PC-3 (cell line): ENCODE measurements around the gene SYP. TPM values are rescaled to one million over a fixed set of nuclear protein-coding genes. Genes with fewer than 3 reads are reported as not detected.

Experiments used
- ATAC-seq: fragments of 200-7000 bp; cut with Tn5 transposase; 2 replicates; pipeline ENCODE4 v1.9.1; 2020; ENCODE audit warnings: mild to moderate bottlenecking, moderate library complexity
- BruUV-seq: library from RNA; stranded (reverse); fragments of 400-500 nt; replicated peaks from 2 replicates; lab custom pipeline; 2021; lab: Mats Ljungman, UMichigan
- CTCF ChIA-PET: fragments of 300-600 bp; sonication (Branson Sonifier 250); formaldehyde crosslinking; loops from one replicate; lab custom pipeline; 2022; ENCODE audit warnings: antibody characterized with exemption; lab: Charles Lee
- POLR2A ChIA-PET: fragments of 300-600 bp; sonication (Branson Sonifier 250); formaldehyde crosslinking; loops from one replicate; lab custom pipeline; 2022; ENCODE audit warnings: antibody characterized with exemption; ENCODE audit not compliant: unreplicated experiment; lab: Charles Lee
- DNase-seq: peaks from one replicate; pipeline ENCODE4 v3.0.0-alpha.2; 2015
- H2AFZ ChIP-seq: fragments of 300-600 bp; sonication (generic); 2 replicates; pipeline ENCODE4 v1.6.0; 2016; ENCODE audit warnings: antibody characterized with exemption, low read length
- H3F3A ChIP-seq: fragments of 300-600 bp; sonication (generic); one replicate; pipeline ENCODE4 v1.6.0; 2017; ENCODE audit warnings: antibody characterized with exemption, low read length, control low read depth, mild to moderate bottlenecking; ENCODE audit not compliant: unreplicated experiment
- H3K27ac ChIP-seq: fragments of 300-600 bp; sonication (generic); 2 replicates; pipeline ENCODE4 v1.5.1; 2016; ENCODE audit warnings: mild to moderate bottlenecking, low read length
- H3K27me3 ChIP-seq: fragments of 300-600 bp; sonication (generic); 2 replicates; pipeline ENCODE4 v1.6.1; 2016; ENCODE audit warnings: low read length, mixed read lengths
- H3K36me3 ChIP-seq: fragments of 300-600 bp; sonication (generic); 2 replicates; pipeline ENCODE4 v1.6.1; 2016; ENCODE audit warnings: low read depth, mixed run types, low read length, mixed read lengths
- H3K4me1 ChIP-seq: fragments of 300-600 bp; sonication (generic); 2 replicates; pipeline ENCODE4 v1.5.1; 2016; ENCODE audit warnings: low read length; ENCODE audit not compliant: insufficient read depth
- H3K4me2 ChIP-seq: fragments of 300-600 bp; sonication (generic); 2 replicates; pipeline ENCODE4 v1.6.0; 2016; ENCODE audit warnings: low read length
- H3K4me3 ChIP-seq: fragments of 300-600 bp; sonication (generic); 2 replicates; pipeline ENCODE4 v1.5.1; 2016; ENCODE audit warnings: mild to moderate bottlenecking, low read length, mixed read lengths
- H3K79me2 ChIP-seq: fragments of 300-600 bp; sonication (generic); 2 replicates; pipeline ENCODE4 v1.6.1; 2017; ENCODE audit warnings: low read length, mixed read lengths
- H3K9ac ChIP-seq: fragments of 300-600 bp; sonication (generic); 2 replicates; pipeline ENCODE4 v1.6.0; 2016; ENCODE audit warnings: mild to moderate bottlenecking, low read length
- H3K9me2 ChIP-seq: fragments of 300-600 bp; sonication (generic); replicated peaks from 2 replicates; pipeline ENCODE4 v1.6.1; 2016; ENCODE audit warnings: mixed run types, low read length, mixed read lengths
- H3K9me3 ChIP-seq: fragments of 300-600 bp; sonication (generic); 2 replicates; pipeline ENCODE4 v1.6.1; 2016; ENCODE audit warnings: low read length, mixed read lengths
- H4K20me1 ChIP-seq: fragments of 300-600 bp; sonication (generic); 2 replicates; pipeline ENCODE4 v1.6.1; 2016; ENCODE audit warnings: low read length, mixed read lengths
- EZH2 ChIP-seq: fragments of 300-600 bp; sonication (generic); IDR thresholded peaks from one replicate; pipeline ENCODE4 v1.6.1; 2017; ENCODE audit warnings: antibody characterized with exemption, mild to moderate bottlenecking, low read length; ENCODE audit not compliant: unreplicated experiment
- EZH2phosphoT487 ChIP-seq: fragments of 300-600 bp; sonication (generic); IDR thresholded peaks from 2 replicates; pipeline ENCODE4 v1.6.1; 2018; ENCODE audit warnings: mild to moderate bottlenecking, antibody characterized with exemption, low read length, borderline replicate concordance
- intact Hi-C: fragments of 100-400 bp; cut with micrococcal nuclease; formaldehyde crosslinking; loops from 2 replicates; pipeline ENCODE4 v1.9.0; 2023
- total RNA-seq: library from RNA; depleted of rRNA; stranded (reverse); fragments of >200 nt; gene quantifications from 2 replicates; pipeline ENCODE4 v1.2.3, GENCODE V29; 2014
- TF ChIP-seq, protein P1 (sequence below): fragments of 300-600 bp; sonication (generic); conservative IDR thresholded peaks from 2 replicates; pipeline ENCODE4 v1.5.1; 2017; ENCODE audit warnings: antibody characterized with exemption, low read depth, mild to moderate bottlenecking, low read length

The SYP gene
- total RNA-seq, 1 experiment from 2014 or later, result 0.47 TPM

GRCh38 chrX:49212209-49212608 is 12.2 kb upstream of the SYP start:
- no peak overlapping the region for H3K27ac ChIP-seq
- intact Hi-C loops, result no loop called here
- POLR2A ChIA-PET, result no interaction called here
- H3K4me2 ChIP-seq, result no peak overlapping the region
- BruUV-seq, result no TSS peak
- no peaks in the 10 kb centered on the region for H3K79me2 ChIP-seq
- H2AFZ ChIP-seq, result no peak overlapping the region
- TF ChIP-seq, protein P1, sequence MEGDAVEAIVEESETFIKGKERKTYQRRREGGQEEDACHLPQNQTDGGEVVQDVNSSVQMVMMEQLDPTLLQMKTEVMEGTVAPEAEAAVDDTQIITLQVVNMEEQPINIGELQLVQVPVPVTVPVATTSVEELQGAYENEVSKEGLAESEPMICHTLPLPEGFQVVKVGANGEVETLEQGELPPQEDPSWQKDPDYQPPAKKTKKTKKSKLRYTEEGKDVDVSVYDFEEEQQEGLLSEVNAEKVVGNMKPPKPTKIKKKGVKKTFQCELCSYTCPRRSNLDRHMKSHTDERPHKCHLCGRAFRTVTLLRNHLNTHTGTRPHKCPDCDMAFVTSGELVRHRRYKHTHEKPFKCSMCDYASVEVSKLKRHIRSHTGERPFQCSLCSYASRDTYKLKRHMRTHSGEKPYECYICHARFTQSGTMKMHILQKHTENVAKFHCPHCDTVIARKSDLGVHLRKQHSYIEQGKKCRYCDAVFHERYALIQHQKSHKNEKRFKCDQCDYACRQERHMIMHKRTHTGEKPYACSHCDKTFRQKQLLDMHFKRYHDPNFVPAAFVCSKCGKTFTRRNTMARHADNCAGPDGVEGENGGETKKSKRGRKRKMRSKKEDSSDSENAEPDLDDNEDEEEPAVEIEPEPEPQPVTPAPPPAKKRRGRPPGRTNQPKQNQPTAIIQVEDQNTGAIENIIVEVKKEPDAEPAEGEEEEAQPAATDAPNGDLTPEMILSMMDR, result no peak
- TF ChIP-seq EZH2phosphoT487, result no peak
- no peak for TF ChIP-seq EZH2
- no peaks in the 10 kb centered on the region for H3K9me2 ChIP-seq
- no peaks in the 10 kb centered on the region for H3K36me3 ChIP-seq
- no peaks in the 10 kb centered on the region for H3F3A ChIP-seq
- H3K9me3 ChIP-seq, result no peaks in the 10 kb centered on the region
- CTCF ChIA-PET, result no interaction called here
- no peak for ATAC-seq
- H3K4me1 ChIP-seq, result no peaks in the 10 kb centered on the region
- H4K20me1 ChIP-seq, result no peaks in the 10 kb centered on the region
- H3K9ac ChIP-seq, result no peak overlapping the region
- H3K4me3 ChIP-seq, result no peak overlapping the region
- no peak for DNase-seq
- no peaks in the 10 kb centered on the region for H3K27me3 ChIP-seq

- ATAC-seq, result no peak
- no peak overlapping the region for H3K4me3 ChIP-seq
- POLR2A ChIA-PET, result no interaction called here
- no peaks in the 10 kb centered on the region for H3K36me3 ChIP-seq
- H3K27ac ChIP-seq, result no peak overlapping the region
- no peaks in the 10 kb centered on the region for H4K20me1 ChIP-seq
- CTCF ChIA-PET, result no interaction called here
- H3K27me3 ChIP-seq, result no peaks in the 10 kb centered on the region
- no peaks in the 10 kb centered on the region for H3F3A ChIP-seq
- H3K79me2 ChIP-seq, result no peaks in the 10 kb centered on the region
- no peaks in the 10 kb centered on the region for H3K9me3 ChIP-seq
- no peaks in the 10 kb centered on the region for H3K4me1 ChIP-seq
- H3K4me2 ChIP-seq, result no peak overlapping the region
- DNase-seq, result no peak
- no peak overlapping the region for H3K9ac ChIP-seq
- no peak for TF ChIP-seq EZH2
- TF ChIP-seq, protein P1, result no peak
- no peak for TF ChIP-seq EZH2phosphoT487
- H3K9me2 ChIP-seq, result no peaks in the 10 kb centered on the region
- no TSS peak for BruUV-seq
- intact Hi-C loops, result no loop called here
- no peak overlapping the region for H2AFZ ChIP-seq
Observed at GRCh38 chrX:49211074-49211473, 11.1 kb upstream of the SYP start.

DNA sequence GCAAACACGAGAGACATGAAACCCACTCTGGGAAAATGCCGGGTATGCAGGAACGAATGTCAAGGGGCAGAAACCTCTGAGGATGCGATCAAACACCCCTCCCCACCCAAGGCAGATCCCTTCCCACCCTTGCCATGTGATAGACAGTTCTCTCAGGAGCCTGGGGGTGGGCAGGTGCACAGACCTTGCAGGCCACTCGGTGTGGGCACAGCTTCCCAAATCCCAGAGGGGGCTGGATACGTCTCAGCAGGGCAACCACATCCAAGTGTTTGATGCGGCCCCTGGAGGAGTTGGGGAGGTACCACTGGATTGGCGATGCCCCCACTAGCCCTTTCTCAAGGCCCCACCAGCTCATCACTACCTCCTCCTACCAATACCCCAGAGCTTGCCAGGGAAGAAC is 10.4 kb upstream of the SYP start:
- ChIA-PET POLR2A (no interaction called here), CTCF (no interaction called here)
- Histone ChIP-seq H3K27me3 (no peaks in the 10 kb centered on the region), H3K27ac (no peak overlapping the region), H3K4me2 (no peak overlapping the region), H3K9ac (no peak overlapping the region), H3K9me2 (no peaks in the 10 kb centered on the region), H3K36me3 (no peaks in the 10 kb centered on the region), H3K79me2 (no peaks in the 10 kb centered on the region), H3F3A (no peaks in the 10 kb centered on the region), H4K20me1 (no peaks in the 10 kb centered on the region), H3K4me1 (no peaks in the 10 kb centered on the region), H3K9me3 (no peaks in the 10 kb centered on the region), H2AFZ (no peak overlapping the region), H3K4me3 (no peak overlapping the region)
- TF ChIP-seq EZH2phosphoT487 (no peak), EZH2 (no peak)
- TF ChIP-seq, protein P1, result no peak
- intact Hi-C loops, result no loop called here
- BruUV-seq, result no TSS peak
- no peak for ATAC-seq
- no peak for DNase-seq
